Astrocyte of the spinal cord (primary cell): ENCODE measurements around the gene ZNF280C.

Experiments
- DNase-seq: peaks from one replicate; pipeline ENCODE4 v3.0.0; 2011; ENCODE audit warnings: low read depth, low spot score
- H3K4me3 ChIP-seq: 2 replicates; pipeline ENCODE4 v1.5.1; 2011; ENCODE audit warnings: low read depth, mild to moderate bottlenecking, low read length, moderate library complexity
- in situ Hi-C: cut with HindIII; loops from 2 replicates; pipeline ENCODE4 v1.10.0; 2017; ENCODE audit warnings: low sequenced_read_pairs
- TF ChIP-seq, protein P1 (sequence below): IDR thresholded peaks from 2 replicates; pipeline ENCODE4 v1.5.1; 2012; ENCODE audit warnings: low read depth, mild to moderate bottlenecking, low read length, inconsistent platforms

ZNF280C gene

DNA sequence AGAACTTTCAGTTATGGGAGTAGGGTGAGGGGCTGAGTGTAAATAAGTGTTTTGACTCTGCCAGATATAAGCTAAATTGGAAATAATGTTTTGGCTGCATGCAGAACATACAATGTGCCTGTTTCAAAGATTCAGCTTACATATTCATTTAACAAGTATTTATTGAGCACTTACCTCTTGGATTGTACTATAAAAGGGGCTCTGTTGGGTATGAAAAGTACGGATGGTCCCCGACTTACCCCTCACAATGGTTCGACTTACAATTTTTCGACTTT lies 102.3 kb downstream of the ZNF280C start:
- peak overlapping the region; percentile 69 for H3K4me3 ChIP-seq
- DNase-seq: no peak
- TF ChIP-seq, protein P1, sequence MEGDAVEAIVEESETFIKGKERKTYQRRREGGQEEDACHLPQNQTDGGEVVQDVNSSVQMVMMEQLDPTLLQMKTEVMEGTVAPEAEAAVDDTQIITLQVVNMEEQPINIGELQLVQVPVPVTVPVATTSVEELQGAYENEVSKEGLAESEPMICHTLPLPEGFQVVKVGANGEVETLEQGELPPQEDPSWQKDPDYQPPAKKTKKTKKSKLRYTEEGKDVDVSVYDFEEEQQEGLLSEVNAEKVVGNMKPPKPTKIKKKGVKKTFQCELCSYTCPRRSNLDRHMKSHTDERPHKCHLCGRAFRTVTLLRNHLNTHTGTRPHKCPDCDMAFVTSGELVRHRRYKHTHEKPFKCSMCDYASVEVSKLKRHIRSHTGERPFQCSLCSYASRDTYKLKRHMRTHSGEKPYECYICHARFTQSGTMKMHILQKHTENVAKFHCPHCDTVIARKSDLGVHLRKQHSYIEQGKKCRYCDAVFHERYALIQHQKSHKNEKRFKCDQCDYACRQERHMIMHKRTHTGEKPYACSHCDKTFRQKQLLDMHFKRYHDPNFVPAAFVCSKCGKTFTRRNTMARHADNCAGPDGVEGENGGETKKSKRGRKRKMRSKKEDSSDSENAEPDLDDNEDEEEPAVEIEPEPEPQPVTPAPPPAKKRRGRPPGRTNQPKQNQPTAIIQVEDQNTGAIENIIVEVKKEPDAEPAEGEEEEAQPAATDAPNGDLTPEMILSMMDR: no peak
- in situ Hi-C loops: no loop called here

DNA sequence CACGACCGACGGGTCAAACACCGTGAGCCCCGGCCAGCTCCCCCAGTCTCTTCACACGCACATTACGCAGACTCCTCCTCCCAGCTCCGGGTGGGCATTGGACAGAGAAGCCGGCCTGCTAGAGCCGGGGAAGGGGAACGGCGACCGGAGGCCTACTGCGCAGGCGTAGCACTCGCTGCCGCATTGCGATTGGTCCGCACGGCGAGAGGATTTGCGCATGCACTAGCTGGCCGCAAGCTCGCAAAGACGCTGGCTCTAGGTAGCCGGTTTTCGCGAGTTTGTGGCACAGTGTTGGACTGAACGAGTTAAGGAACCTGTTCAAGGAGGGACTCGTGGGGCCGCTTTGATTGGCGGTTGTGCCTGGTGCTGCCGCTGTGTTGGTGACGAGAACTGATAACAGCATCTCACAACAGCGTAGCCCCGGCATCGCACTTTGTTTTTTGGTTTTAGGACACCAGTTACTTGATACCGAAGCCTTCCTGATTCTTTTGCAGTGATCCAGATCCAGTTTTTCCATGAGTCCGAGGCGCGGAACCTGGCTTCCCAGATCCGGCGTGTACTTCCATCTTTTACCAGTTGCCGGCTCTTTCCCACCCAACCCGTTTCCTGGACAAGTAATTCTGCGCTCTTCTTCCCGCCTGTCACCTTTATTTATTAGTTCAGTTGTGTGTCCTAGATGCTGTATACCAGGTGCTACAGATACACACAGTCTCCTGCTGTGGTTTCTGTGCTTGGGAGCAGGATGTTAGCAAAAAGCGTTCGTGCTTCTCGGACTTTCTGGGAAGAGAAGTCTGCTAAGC lies 102.8 kb downstream of the ZNF280C start, which contains the start of gene AIFM1:
Gene AIFM1 (minus strand): TSS at position 139 of the 800 bp plus-strand sequence. CDS start 185 bp downstream, outside the sequence.
- peak within 1 kb of the TSS; percentile 69 for H3K4me3 ChIP-seq
- TF ChIP-seq, protein P1: no peak
- peak; percentile 97 for DNase-seq
- in situ Hi-C loops: no loop called here

DNA sequence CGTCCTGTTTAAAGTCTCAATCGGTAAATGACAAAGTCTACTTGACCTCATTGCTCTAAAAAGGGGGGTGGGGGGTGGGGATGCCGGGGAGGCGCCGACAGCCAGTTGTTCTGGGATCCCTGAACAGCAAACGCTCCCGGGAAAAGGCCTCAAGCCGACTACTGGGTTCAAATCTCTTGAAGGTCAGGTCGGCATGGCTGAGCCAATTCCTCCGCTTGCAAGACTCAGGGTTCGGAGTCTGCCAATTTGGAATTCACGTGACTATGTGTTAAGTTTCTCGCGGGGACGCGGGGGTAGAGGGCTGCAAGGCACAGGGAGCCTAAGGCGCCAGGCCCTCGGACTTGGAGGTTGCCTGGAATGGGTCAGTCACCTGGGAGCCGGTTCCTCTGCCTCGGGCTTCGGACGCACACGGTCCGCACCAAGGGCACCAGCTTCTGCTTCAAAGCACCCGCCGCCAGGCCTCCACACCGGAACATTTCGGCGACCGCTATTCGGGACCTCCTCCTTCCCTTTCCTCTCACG lies 103.5 kb downstream of the ZNF280C start:
- in situ Hi-C loops: no loop called here
- no peak for DNase-seq
- H3K4me3 ChIP-seq: peak overlapping the region; percentile 69
- TF ChIP-seq, protein P1: no peak

DNA sequence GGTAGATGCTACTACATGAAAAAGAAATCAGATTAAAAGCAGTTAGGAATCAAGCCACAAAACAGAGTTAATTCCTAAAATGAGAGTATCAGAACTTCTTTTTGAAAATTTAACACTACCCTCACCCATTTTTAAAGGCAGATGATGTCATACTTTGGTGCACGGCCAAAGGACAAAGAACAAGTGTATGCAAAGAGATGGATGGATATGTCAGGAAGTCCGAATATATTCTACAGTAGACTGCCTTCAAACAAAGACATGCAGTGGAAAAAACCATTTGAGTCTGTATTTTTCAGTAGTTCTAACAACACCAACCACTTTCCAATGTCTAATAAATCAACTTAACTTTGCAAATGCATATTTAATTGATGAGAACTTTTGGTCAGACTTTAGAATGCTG lies 105.3 kb downstream of the ZNF280C start:
- H3K4me3 ChIP-seq: no peak overlapping the region
- in situ Hi-C loops: no loop called here

DNA sequence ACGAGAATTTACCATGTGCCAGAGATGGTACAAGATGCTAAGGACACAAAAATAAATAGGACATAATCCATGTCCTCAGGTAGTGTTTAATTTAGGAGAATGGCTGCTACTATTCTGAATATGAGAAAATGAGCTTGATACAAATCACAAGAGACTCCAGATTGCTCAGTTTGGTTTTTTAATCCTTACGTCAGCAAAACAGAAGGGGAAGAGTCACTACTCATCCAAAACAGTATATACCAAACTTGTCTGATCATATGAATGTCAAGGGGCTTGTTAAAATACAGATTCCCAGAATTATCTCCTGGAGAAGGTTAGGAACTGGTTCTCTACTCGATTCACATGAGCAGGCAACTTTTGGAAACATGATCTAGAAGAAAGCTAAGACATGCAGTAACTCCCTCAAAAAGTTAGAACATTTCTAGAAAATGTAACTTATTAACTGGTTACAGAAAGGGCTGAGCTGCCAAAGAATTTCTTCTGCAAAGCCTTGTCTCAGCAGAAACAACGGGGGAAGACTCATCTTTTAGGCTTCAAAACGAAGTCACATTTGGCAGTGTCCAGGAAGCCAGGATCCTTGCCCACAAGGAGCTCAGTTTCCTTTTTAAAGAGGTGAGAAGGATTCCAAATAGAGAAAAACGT lies 106.5 kb downstream of the ZNF280C start:
- in situ Hi-C loops: no loop called here
- no peak for DNase-seq
- TF ChIP-seq, protein P1: no peak
- H3K4me3 ChIP-seq: no peak overlapping the region

More for the DNA sequence above, 105.3 kb downstream of the ZNF280C start:
- TF ChIP-seq, protein P1: no peak
- DNase-seq: no peak

DNA sequence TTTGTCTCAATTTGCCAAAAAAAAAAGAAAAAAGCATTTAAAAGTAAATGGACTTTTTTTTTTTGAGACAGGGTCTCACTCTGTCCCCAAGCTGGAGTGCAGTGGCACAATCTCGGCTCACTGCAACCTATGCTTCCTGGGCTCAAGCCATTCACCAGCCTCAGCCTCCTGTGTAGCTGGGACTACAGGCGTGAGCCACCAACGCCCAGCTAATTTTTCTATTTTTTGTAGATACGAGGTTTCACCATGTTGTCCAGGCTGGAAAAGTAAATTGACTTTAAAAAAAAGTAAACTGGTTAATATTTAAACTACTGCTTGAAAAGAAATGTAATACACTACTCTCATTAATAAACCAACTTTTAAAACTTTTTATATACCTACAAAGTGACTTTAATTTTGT lies 108.9 kb downstream of the ZNF280C start:
- no peak overlapping the region for H3K4me3 ChIP-seq
- in situ Hi-C loops: no loop called here
- no peak for DNase-seq
- TF ChIP-seq, protein P1: no peak
